GM19043 (cell line): ENCODE results near the gene TAGLN.
"Not testable (repeated sequence)": the region's sequence is repeated elsewhere in the genome, so short reads cannot be mapped to it uniquely, and the experiment has no call there.

Experiments
- ATAC-seq: cut with Tn5 transposase; IDR thresholded peaks from one replicate; pipeline ENCODE4 v1.9.1; 2021; ENCODE audit warnings: low read depth; ENCODE audit not compliant: unreplicated experiment

The TAGLN gene

GRCh38 chr11:117180661-117181585, 18.2 kb upstream of the TAGLN start:
- no peak for ATAC-seq

- no peak for ATAC-seq
Measured at GRCh38 chr11:117181586-117182550, 17.3 kb upstream of the TAGLN start.

- ATAC-seq, result no peak
Measured at GRCh38 chr11:117182551-117182935, 16.6 kb upstream of the TAGLN start.

- ATAC-seq, result not testable (repeated sequence)
Measured at GRCh38 chr11:117183178-117183577, 16.0 kb upstream of the TAGLN start.

GRCh38 chr11:117183724-117184349, 15.3 kb upstream of the TAGLN start:
- ATAC-seq, result no peak

- ATAC-seq, result no peak
Measured at GRCh38 chr11:117185736-117186430, 13.3 kb upstream of the TAGLN start.

GRCh38 chr11:117186431-117186761, 12.8 kb upstream of the TAGLN start:
- ATAC-seq, result no peak

- no peak for ATAC-seq
Measured at GRCh38 chr11:117187007-117187406, 12.2 kb upstream of the TAGLN start.

GRCh38 chr11:117187428-117187798, 11.8 kb upstream of the TAGLN start:
- ATAC-seq, result no peak

GRCh38 chr11:117187799-117188481, 11.2 kb upstream of the TAGLN start:
- ATAC-seq, result no peak

GRCh38 chr11:117188620-117189081, 10.5 kb upstream of the TAGLN start:
- ATAC-seq, result no peak

GRCh38 chr11:117189191-117189940, 9.8 kb upstream of the TAGLN start:
- peak; percentile 61 for ATAC-seq

- no peak for ATAC-seq
Measured at GRCh38 chr11:117189941-117190544, 9.1 kb upstream of the TAGLN start.

- no peak for ATAC-seq
Measured at GRCh38 chr11:117191680-117192400, 7.3 kb upstream of the TAGLN start.

GRCh38 chr11:117192401-117192875, 6.7 kb upstream of the TAGLN start:
- no peak for ATAC-seq

- ATAC-seq, result no peak
Measured at GRCh38 chr11:117193130-117194020, 5.8 kb upstream of the TAGLN start.

GRCh38 chr11:117194267-117194666, 4.9 kb upstream of the TAGLN start:
- ATAC-seq, result no peak
